ENCODE measurements around the gene GALK1.

The GALK1 gene

DNA sequence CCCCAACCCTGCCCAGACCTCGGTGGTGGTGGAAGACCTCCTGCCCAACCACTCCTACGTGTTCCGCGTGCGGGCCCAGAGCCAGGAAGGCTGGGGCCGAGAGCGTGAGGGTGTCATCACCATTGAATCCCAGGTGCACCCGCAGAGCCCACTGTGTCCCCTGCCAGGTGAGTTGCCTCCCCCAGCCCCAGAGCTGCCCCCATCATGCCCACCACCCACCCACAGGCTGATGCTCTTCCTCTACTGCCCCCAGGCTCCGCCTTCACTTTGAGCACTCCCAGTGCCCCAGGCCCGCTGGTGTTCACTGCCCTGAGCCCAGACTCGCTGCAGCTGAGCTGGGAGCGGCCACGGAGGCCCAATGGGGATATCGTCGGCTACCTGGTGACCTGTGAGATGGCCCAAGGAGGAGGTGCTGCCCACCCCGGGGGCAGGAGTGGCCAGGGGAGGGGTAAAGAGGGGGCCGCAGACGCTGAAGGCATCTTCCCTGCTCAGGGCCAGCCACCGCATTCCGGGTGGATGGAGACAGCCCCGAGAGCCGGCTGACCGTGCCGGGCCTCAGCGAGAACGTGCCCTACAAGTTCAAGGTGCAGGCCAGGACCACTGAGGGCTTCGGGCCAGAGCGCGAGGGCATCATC lies 8.4 kb downstream of the GALK1 start:
- Histone ChIP-seq H3K4me3 (ENCODE audit: low read length, poor library complexity, severe bottlenecking) (no peak overlapping the region), H3K9ac (ENCODE audit: low read depth, low read length, poor library complexity, severe bottlenecking) (no peak overlapping the region), H3K9me3 (ENCODE audit: insufficient read depth, low read depth, low read length) (no peaks in the 10 kb centered on the region), H3K4me2 (ENCODE audit: low read depth, low read length, poor library complexity, severe bottlenecking) (no peak overlapping the region), H2AFZ (ENCODE audit: low read length) (no peak overlapping the region), H3K36me3 (ENCODE audit: insufficient read depth, low read length) (no peaks in the 10 kb centered on the region), H3K79me2 (ENCODE audit: insufficient read depth, low read length) (no peaks in the 10 kb centered on the region), H3F3A (ENCODE audit: low read depth) (no peaks in the 10 kb centered on the region), H3K9me2 (replicated peaks; ENCODE audit: low read depth, low read length) (no peaks in the 10 kb centered on the region), H3K27me3 (ENCODE audit: insufficient read depth, low read length, poor library complexity, severe bottlenecking) (no peaks in the 10 kb centered on the region), H3K4me1 (ENCODE audit: insufficient read depth, low read length, poor library complexity, severe bottlenecking) (peaks cover 24% of the 10 kb centered on the region), H4K20me1 (ENCODE audit: insufficient read depth, low read length, poor library complexity, severe bottlenecking) (no peaks in the 10 kb centered on the region)
- TF ChIP-seq, protein P1, sequence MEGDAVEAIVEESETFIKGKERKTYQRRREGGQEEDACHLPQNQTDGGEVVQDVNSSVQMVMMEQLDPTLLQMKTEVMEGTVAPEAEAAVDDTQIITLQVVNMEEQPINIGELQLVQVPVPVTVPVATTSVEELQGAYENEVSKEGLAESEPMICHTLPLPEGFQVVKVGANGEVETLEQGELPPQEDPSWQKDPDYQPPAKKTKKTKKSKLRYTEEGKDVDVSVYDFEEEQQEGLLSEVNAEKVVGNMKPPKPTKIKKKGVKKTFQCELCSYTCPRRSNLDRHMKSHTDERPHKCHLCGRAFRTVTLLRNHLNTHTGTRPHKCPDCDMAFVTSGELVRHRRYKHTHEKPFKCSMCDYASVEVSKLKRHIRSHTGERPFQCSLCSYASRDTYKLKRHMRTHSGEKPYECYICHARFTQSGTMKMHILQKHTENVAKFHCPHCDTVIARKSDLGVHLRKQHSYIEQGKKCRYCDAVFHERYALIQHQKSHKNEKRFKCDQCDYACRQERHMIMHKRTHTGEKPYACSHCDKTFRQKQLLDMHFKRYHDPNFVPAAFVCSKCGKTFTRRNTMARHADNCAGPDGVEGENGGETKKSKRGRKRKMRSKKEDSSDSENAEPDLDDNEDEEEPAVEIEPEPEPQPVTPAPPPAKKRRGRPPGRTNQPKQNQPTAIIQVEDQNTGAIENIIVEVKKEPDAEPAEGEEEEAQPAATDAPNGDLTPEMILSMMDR (conservative IDR thresholded peaks at IDR 0.05; ENCODE audit: low read length) = no peak
- TF ChIP-seq EZH2phosphoT487 (IDR thresholded peaks at IDR 0.05; ENCODE audit: borderline replicate concordance) = no peak

DNA sequence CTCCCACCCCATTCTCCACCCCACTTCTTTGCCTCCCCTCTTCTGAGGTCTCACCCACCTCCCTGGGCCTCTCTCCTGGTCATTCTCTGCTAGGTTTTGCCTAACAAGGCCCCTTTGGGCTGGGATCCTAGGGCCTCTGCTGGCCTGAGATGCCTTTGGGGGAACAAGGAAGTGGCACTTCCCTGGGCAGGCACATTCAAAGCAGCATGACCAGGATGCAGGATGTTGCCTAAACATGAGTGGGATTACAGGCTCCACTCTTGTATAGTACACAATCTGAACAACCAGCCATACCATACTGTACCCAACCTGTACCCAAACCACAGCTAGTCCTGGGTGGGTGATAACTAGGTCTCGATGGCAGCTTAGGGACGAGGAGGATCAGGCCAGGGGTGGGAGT lies 9.0 kb downstream of the GALK1 start:
- H3K9ac ChIP-seq (ENCODE audit: low read depth, low read length, poor library complexity, severe bottlenecking) = no peak overlapping the region
- H3K79me2 ChIP-seq (ENCODE audit: insufficient read depth, low read length) = no peaks in the 10 kb centered on the region
- no peaks in the 10 kb centered on the region for H3F3A ChIP-seq (ENCODE audit: low read depth)
- no peaks in the 10 kb centered on the region for H4K20me1 ChIP-seq (ENCODE audit: insufficient read depth, low read length, poor library complexity, severe bottlenecking)
- no peak for TF ChIP-seq EZH2phosphoT487 (IDR thresholded peaks at IDR 0.05; ENCODE audit: borderline replicate concordance)
- TF ChIP-seq, protein P1 (conservative IDR thresholded peaks at IDR 0.05; ENCODE audit: low read length) = no peak
- H2AFZ ChIP-seq (ENCODE audit: low read length) = no peak overlapping the region
- H3K36me3 ChIP-seq (ENCODE audit: insufficient read depth, low read length) = no peaks in the 10 kb centered on the region
- no peaks in the 10 kb centered on the region for H3K9me2 ChIP-seq (replicated peaks; ENCODE audit: low read depth, low read length)
- no peak overlapping the region for H3K4me3 ChIP-seq (ENCODE audit: low read length, poor library complexity, severe bottlenecking)
- no peaks in the 10 kb centered on the region for H3K27me3 ChIP-seq (ENCODE audit: insufficient read depth, low read length, poor library complexity, severe bottlenecking)
- no peak overlapping the region for H3K4me2 ChIP-seq (ENCODE audit: low read depth, low read length, poor library complexity, severe bottlenecking)
- H3K9me3 ChIP-seq (ENCODE audit: insufficient read depth, low read depth, low read length) = no peaks in the 10 kb centered on the region
- H3K4me1 ChIP-seq (ENCODE audit: insufficient read depth, low read length, poor library complexity, severe bottlenecking) = peaks cover 24% of the 10 kb centered on the region

DNA sequence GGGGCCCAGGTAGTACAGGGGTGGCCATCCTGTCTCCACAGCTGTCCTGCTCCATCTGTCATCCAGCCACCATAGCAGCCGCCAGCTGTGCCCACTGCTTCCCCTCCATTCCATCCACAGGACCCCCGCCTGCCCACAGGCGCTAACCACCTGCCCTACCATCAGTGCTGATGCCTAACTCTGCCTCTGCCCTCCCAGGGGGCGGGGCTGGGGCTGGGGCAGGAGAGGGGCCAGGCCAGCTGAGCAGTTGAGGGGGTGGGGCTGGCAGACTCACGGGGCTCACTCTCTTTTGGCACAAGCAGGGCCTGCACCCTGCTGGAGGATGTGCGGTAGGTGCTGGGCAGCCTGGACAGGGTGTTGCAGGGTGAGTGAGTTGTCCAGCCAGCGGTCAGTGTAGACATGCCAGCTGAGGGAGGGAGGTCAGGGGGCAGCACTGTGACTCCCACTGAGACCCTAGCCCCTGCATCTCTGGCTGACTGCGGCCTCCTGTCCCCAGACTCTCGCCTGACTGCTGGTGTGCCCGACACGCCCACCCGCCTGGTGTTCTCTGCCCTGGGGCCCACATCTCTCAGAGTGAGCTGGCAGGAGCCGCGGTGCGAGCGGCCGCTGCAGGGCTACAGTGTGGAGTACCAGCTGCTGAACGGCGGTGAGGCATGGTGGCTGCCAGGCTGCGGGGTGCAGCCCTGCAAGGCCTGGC lies 9.6 kb downstream of the GALK1 start:
- Histone ChIP-seq H3K4me3 (ENCODE audit: low read length, poor library complexity, severe bottlenecking) (no peak overlapping the region), H3K4me2 (ENCODE audit: low read depth, low read length, poor library complexity, severe bottlenecking) (no peak overlapping the region)

More for the DNA sequence above, 9.6 kb downstream of the GALK1 start:
- Histone ChIP-seq H3K9ac (ENCODE audit: low read depth, low read length, poor library complexity, severe bottlenecking) (no peak overlapping the region), H3K36me3 (ENCODE audit: insufficient read depth, low read length) (no peaks in the 10 kb centered on the region), H3F3A (ENCODE audit: low read depth) (no peaks in the 10 kb centered on the region), H4K20me1 (ENCODE audit: insufficient read depth, low read length, poor library complexity, severe bottlenecking) (no peaks in the 10 kb centered on the region), H3K9me2 (replicated peaks; ENCODE audit: low read depth, low read length) (no peaks in the 10 kb centered on the region), H3K4me1 (ENCODE audit: insufficient read depth, low read length, poor library complexity, severe bottlenecking) (peaks cover 24% of the 10 kb centered on the region), H3K9me3 (ENCODE audit: insufficient read depth, low read depth, low read length) (no peaks in the 10 kb centered on the region), H3K79me2 (ENCODE audit: insufficient read depth, low read length) (no peaks in the 10 kb centered on the region), H3K27me3 (ENCODE audit: insufficient read depth, low read length, poor library complexity, severe bottlenecking) (no peaks in the 10 kb centered on the region), H2AFZ (ENCODE audit: low read length) (no peak overlapping the region)
- no peak for TF ChIP-seq EZH2phosphoT487 (IDR thresholded peaks at IDR 0.05; ENCODE audit: borderline replicate concordance)
- TF ChIP-seq, protein P1 (conservative IDR thresholded peaks at IDR 0.05; ENCODE audit: low read length) = no peak

Measured in Loucy (cell line).